Colonic mucosa (tissue), 4 donors: ENCODE data around the gene CCDC136. TPM values are rescaled to one million over a fixed set of nuclear protein-coding genes. Genes with fewer than 3 reads are reported as not detected.
A peak's percentile ranks its signal among the peaks of the same experiment; 100 is the strongest.

ENCODE experiments used
- DNase-seq: peaks from one replicate; pipeline ENCODE4 v3.0.0-alpha.2; 2020
- H3K27ac ChIP-seq: fragments of 200-600 bp; one replicate; pipeline ENCODE4 v1.8.0; 2021
- H3K27me3 ChIP-seq: fragments of 200-600 bp; one replicate; pipeline ENCODE4 v1.8.0; 2021
- H3K36me3 ChIP-seq: fragments of 200-600 bp; one replicate; pipeline ENCODE4 v1.8.0; 2021
- H3K4me1 ChIP-seq: fragments of 200-600 bp; one replicate; pipeline ENCODE4 v1.8.0; 2021; ENCODE audit warnings: mild to moderate bottlenecking
- H3K4me3 ChIP-seq: fragments of 200-600 bp; one replicate; pipeline ENCODE4 v1.8.0; 2021
- H3K9ac ChIP-seq, 2 donors: one replicate each; pipeline ENCODE4 v1.7.0; 2013; ENCODE audit warnings: control low read depth in 2 of 2, low read depth in 2 of 2, low read length in 2 of 2
- H3K9me3 ChIP-seq: fragments of 200-600 bp; one replicate; pipeline ENCODE4 v1.8.0; 2021
- CTCF ChIP-seq: fragments of 200-600 bp; IDR thresholded peaks from one replicate; pipeline ENCODE4 v1.8.0; 2022; ENCODE audit warnings: antibody characterized with exemption, mild to moderate bottlenecking
- intact Hi-C: fragments of 100-400 bp; cut with DNase I; formaldehyde crosslinking; loops from one replicate; pipeline ENCODE4 v1.14.1; 2022
- total RNA-seq, 2 donors: library from RNA; stranded (reverse); fragmentation: NEBNext Ultra II Directional in 1 of 2; extraction: Animal tissue kit (Norgen Biotek cat#: 25700) in 1 of 2; gene quantifications; one replicate each; pipeline ENCODE4 v1.2.1, GENCODE V29; 2021
- donor health status: healthy.
- donor health status: DM: no; HTN: no; CAD: no.
- donor health status: DM: no; HTN: no; CAD: no.

The CCDC136 gene
- total RNA-seq, 2 donors from 2014 or later = 0.64 to 5.8 TPM

GRCh38 chr7:128788446-128789412 is 3.0 kb upstream of the CCDC136 start:
- Histone ChIP-seq H3K9ac (no peak overlapping the region), H3K9me3 (no peaks in the 10 kb centered on the region), H3K36me3 (no peaks in the 10 kb centered on the region), H3K4me1 (peaks cover 4% of the 10 kb centered on the region), H3K4me3 (no peak overlapping the region), H3K27me3 (no peaks in the 10 kb centered on the region), H3K27ac (no peak overlapping the region)
- intact Hi-C loops = no loop called here
- DNase-seq = no peak
- TF ChIP-seq CTCF = no peak

GRCh38 chr7:128790315-128791041 is 1.3 kb upstream of the CCDC136 start:
- peaks cover 4% of the 10 kb centered on the region for H3K4me1 ChIP-seq
- no peaks in the 10 kb centered on the region for H3K36me3 ChIP-seq
- H3K9ac ChIP-seq = peak overlapping the region; percentile 51 to 81
- no peaks in the 10 kb centered on the region for H3K9me3 ChIP-seq
- peak overlapping the region; percentile 89 for H3K4me3 ChIP-seq
- H3K27ac ChIP-seq = no peak overlapping the region
- no peak for DNase-seq
- intact Hi-C loops = no loop called here
- no peaks in the 10 kb centered on the region for H3K27me3 ChIP-seq
- no peak for TF ChIP-seq CTCF

- H3K4me1 ChIP-seq = peaks cover 4% of the 10 kb centered on the region
- H3K36me3 ChIP-seq = no peaks in the 10 kb centered on the region
- no peak overlapping the region for H3K27ac ChIP-seq
- H3K4me3 ChIP-seq = peak overlapping the region; percentile 89
- peak overlapping the region; percentile 46 to 66 for H3K9ac ChIP-seq
- H3K9me3 ChIP-seq = no peaks in the 10 kb centered on the region
- DNase-seq = no peak
- H3K27me3 ChIP-seq = no peaks in the 10 kb centered on the region
- intact Hi-C loops = no loop called here
- TF ChIP-seq CTCF = no peak
Observed at GRCh38 chr7:128791972-128792327, 182 bp downstream of the CCDC136 start.

- Histone ChIP-seq H3K4me3 (no peak overlapping the region), H3K9me3 (no peaks in the 10 kb centered on the region), H3K27me3 (no peaks in the 10 kb centered on the region), H3K4me1 (peaks cover 4% of the 10 kb centered on the region), H3K36me3 (no peaks in the 10 kb centered on the region), H3K27ac (no peak overlapping the region), H3K9ac (no peak overlapping the region)
- TF ChIP-seq CTCF = no peak
- no peak for DNase-seq
- intact Hi-C loops = no loop called here
Observed at GRCh38 chr7:128792471-128793180, 858 bp downstream of the CCDC136 start.

- intact Hi-C loops = no loop called here
- Histone ChIP-seq H3K27ac (no peak overlapping the region), H3K4me3 (no peak overlapping the region), H3K9ac (no peak overlapping the region), H3K9me3 (no peaks in the 10 kb centered on the region), H3K4me1 (peaks cover 4% of the 10 kb centered on the region), H3K36me3 (no peaks in the 10 kb centered on the region), H3K27me3 (no peaks in the 10 kb centered on the region)
- no peak for TF ChIP-seq CTCF
- no peak for DNase-seq
Observed at GRCh38 chr7:128793181-128793547, 1.4 kb downstream of the CCDC136 start.
